GM18520 (cell line): ENCODE data around the gene ITPR2.

Experiments
- ATAC-seq: cut with Tn5 transposase; IDR thresholded peaks from one replicate; pipeline ENCODE4 v1.9.1; 2021; ENCODE audit not compliant: unreplicated experiment

ITPR2 gene

GRCh38 chr12:26428420-26428819 lies 404.6 kb downstream of the ITPR2 start:
- no peak for ATAC-seq

GRCh38 chr12:26426652-26427051 lies 406.3 kb downstream of the ITPR2 start:
- no peak for ATAC-seq

DNA sequence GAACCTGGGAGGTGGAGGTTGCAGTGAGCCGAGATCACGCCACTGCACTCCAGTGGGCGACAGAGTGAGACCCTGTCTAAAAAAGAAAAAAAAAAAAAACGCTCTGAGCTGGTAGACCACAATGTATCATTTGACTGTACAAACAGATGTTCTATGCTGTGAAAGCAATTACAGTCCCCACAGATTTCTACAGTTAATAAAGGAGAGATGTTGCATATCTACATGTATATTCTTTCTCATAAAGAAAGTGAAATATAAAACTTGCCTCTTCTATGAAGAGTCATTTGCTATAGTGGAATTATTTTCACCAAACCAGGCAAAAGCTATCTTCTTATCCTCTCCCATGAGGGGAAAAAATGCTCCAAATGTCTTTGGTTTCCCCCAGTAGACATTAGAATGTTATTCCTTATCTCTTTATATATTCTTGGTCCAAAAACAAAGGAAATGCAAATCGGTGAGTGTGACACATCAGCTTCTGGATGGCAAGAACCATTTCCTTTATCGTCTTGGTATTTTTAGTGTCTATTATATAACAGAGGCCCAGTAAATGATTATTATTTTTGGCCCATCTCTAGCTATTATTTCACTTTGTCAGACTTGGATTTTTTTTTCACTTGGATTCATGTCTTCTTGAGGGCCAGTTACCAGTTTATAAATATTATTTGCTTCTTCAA lies 407.3 kb downstream of the ITPR2 start:
- peak; percentile 54 for ATAC-seq

DNA sequence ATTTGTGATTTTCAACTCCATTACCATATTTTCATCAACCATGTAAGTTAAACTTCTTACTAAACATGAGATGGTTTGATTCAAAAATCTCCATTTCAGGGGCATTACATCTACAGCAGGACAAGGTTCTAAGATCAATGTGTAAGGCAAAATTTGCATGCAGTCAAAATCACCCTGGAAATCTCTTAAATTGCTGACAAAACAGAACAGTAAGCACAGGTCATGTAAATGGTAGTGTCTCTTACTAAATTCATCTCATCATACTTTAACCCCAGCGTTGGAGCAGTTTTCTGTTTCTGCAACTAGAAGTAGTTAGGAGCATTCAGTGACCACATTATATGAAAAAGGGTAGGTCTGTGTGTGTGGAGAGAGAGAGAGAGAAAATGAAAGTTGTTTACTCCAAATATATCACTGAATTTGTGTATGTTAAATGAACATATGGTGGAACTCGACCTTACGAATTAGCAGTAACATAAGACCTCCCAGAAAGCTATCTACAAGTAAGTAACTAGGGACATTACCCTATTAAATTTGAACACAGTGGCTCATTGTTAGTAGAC lies 410.1 kb downstream of the ITPR2 start:
- peak; percentile 38 for ATAC-seq

GRCh38 chr12:26416550-26416949 lies 416.4 kb downstream of the ITPR2 start:
- ATAC-seq: no peak

DNA sequence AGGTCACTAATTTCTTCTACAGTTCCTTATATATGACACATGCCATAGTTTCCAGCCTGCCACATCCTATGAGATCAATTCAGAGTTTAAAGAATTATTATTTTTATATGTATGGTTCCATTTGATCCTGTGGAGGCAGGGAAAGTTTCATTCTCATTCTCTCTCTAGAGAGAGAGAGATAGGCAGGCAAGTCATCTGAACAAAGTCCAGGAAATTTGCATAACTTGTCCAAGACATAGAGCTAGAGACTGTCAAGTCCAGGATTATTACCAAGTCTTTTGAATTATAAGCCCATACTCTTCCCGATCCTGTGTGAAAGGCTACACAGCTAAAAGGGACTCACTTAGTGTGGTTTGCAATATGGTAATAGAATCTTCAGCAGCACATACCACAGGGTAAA lies 422.3 kb downstream of the ITPR2 start:
- no peak for ATAC-seq

GRCh38 chr12:26406813-26407212 lies 426.2 kb downstream of the ITPR2 start:
- ATAC-seq: no peak

- ATAC-seq: no peak
Observed at GRCh38 chr12:26406391-26406790, 426.6 kb downstream of the ITPR2 start.

DNA sequence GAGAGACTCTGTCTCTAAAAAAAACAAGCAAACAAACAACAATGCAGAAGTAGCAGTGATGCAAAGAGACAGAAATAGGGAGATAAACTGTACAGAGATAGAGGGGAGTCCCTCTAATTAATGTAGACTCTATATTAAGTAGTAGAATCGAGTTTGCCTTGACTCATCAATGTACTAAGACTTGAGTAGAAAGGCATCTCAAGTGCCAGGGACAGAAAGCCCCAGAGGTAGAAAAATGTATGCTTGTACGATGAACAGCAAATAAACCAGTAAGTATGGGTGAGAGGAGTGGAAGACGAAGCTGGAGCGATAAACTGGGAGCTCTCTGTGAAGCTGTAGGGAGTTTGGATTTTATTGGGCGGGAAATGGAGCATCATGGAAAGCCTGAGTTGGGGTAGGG lies 429.4 kb downstream of the ITPR2 start:
- no peak for ATAC-seq

GRCh38 chr12:26402648-26403047 lies 430.3 kb downstream of the ITPR2 start:
- ATAC-seq: no peak

GRCh38 chr12:26401874-26402273 lies 431.1 kb downstream of the ITPR2 start:
- no peak for ATAC-seq

- no peak for ATAC-seq
Observed at GRCh38 chr12:26400627-26401026, 432.4 kb downstream of the ITPR2 start.

GRCh38 chr12:26399381-26399780 lies 433.6 kb downstream of the ITPR2 start:
- no peak for ATAC-seq

DNA sequence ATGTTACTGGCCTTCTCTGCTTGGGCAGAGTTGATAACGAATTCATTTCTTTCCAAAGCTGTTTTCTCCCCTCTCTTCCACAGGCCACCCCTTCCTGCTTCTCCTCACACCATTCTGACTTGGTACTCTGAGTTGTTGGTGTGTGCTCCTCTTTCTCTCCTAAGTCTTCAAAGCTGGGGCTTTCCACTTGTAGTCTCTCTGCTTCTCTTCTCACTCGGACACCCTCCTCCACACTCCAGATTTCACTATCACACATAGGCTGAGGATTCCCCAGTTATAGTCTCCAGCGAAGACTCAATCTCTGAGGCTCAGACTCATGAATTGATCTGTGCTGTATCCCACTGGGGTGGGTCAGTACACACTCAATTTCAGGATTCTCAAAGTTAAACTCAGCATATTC lies 436.6 kb downstream of the ITPR2 start:
- ATAC-seq: peak; percentile 52

DNA sequence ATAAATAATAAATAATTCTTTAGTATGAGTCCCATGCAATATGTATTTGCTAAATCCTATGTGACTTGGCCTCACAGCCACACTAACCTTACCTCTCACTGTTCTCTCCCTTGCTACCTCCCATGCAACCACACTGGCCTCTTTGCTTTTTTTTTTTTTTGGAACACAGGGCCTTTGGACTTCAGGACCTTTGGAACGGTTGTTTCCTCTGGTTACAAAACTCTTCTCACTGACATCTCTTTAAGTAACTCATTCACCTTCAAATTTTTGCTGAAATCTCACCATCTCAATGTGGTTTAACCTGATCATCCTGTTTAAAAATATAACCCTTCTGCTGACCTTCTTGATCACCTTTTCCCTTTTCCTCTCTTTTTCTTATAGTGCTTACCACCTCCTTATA lies 443.7 kb downstream of the ITPR2 start:
- ATAC-seq: no peak

GRCh38 chr12:26384536-26384935 lies 448.5 kb downstream of the ITPR2 start:
- ATAC-seq: no peak

DNA sequence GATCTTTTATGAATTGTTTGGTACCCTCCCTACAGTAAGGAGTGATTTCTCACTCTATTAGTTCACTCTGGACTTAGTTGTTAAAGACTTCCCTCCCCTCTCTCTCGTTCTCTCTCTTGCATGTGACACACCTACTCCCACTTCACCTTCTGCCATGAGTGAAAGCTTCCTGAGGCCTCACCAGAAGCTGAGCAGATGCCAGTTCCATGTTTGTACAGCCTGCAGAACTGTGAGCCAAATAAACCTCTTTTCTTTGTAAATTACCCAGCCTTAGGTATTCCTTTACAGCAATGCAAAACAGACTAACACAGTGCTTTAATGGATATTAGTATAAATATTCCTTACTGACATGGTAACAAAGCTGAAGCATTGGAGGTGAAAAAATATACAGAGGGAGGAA lies 450.0 kb downstream of the ITPR2 start:
- no peak for ATAC-seq

GRCh38 chr12:26380897-26381296 lies 452.1 kb downstream of the ITPR2 start:
- ATAC-seq: no peak

DNA sequence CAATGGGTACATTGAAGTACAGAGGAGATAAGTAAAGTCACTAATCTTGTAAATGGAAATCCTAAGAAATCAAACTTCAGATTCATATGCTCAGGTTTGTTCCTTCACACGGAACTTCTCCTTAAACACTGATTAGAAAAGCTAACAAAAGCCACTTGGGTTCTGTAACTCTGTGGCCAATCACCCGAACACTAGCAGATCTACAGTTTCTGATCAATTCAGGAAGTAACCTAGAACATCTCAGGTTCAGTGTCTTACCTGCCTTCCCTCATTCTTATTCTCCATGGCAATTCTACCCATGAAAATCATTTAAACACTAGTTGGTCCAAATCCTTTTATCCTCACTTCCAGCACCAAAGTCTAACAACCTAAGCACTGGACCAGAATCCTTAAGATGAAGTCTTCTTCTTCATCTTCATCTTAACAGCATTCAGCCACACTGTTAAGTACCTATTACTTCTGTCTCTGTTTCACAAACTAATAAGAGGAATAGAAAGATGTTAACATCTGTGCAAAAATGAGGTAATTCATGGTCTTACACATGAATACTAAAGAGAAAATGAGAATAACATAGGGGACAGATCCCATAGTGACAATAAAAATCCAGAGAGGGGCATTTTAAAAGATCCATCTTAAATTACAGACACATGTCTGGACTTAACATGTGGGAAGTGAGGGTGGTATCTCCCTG lies 453.1 kb downstream of the ITPR2 start:
- no peak for ATAC-seq

DNA sequence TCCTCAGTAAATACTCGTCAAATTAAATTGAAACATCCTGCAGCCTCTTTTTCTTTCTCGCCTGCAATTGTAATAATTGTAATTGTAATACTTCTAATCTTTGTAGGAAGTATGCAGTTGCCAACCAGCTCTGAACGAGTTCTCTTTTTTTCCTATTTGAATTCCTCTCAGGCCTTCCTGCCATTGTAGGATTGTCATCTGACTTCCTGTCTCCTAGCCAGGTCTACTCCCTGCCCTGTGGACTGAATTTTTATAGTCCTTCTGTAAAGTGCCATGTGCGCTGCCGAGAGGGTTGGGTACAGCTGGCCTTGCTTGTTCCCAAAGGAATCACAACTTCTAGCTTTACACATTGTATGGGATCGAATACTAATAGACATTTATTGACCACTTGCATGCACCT lies 454.3 kb downstream of the ITPR2 start:
- no peak for ATAC-seq

GRCh38 chr12:26374934-26375680 lies 457.9 kb downstream of the ITPR2 start:
- ATAC-seq: no peak
